NCI-H1048 (cell line): ENCODE measurements around the gene INO80E.
"Not testable (repeated sequence)": the region's sequence is repeated elsewhere in the genome, so short reads cannot be mapped to it uniquely, and the experiment has no call there.

Source experiments
- DNase-seq: peaks from one replicate; lab custom pipeline; 2025; lab: John Stamatoyannopoulos, UW

The INO80E gene

DNA sequence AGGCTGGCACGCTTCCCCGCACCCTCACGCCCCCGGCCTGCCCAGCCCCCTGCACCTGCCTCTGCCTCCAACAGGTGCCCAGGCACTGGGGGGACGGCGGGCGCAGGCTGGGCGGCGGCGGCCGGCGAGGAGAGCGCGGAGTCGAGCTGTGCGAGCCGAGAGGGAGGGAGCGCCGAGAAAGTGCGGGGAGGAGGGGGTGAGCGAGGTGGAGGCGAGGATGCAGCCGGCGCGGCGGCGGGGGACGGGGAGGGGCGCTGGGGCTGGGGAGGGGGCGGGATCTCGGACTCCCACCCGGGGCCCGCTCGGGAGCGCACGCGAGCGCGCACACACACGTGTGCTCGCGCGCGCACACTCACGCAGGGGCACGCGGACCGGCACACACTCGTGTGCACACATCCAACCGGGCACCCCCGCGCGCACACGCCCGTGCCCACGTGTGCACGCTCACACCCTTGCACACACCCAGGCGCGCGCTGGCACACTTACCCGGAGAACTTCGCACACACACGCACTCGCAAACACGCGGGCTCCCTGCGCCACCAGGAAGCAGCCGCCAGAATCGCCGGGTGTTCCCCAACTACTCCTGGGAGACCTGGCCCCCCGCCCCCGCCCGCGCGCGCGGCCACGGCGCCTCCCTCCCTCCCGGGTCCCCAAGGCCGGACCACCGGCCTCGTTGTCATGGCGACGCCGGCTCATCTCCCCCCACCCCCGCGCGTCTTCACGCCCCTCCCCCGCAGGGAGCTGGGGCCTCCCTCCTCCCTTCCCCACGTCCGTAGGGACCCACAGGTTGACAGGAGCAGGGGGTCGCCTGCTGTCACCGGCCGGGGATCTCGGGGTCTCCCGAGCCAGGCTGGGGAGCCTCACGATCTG is 15.0 kb downstream of the INO80E start, which contains the start of gene DOC2A:
TSS of gene DOC2A (minus strand) at position 184 of the 870 bp plus-strand sequence. CDS start 805 bp downstream, outside the sequence.
- no peak for DNase-seq

GRCh38 chr16:30011714-30012504 is 15.9 kb downstream of the INO80E start:
- DNase-seq: no peak

GRCh38 chr16:30012598-30012997 is 16.6 kb downstream of the INO80E start:
- not testable (repeated sequence) for DNase-seq

GRCh38 chr16:30015450-30015849 is 19.4 kb downstream of the INO80E start:
- not testable (repeated sequence) for DNase-seq

DNA sequence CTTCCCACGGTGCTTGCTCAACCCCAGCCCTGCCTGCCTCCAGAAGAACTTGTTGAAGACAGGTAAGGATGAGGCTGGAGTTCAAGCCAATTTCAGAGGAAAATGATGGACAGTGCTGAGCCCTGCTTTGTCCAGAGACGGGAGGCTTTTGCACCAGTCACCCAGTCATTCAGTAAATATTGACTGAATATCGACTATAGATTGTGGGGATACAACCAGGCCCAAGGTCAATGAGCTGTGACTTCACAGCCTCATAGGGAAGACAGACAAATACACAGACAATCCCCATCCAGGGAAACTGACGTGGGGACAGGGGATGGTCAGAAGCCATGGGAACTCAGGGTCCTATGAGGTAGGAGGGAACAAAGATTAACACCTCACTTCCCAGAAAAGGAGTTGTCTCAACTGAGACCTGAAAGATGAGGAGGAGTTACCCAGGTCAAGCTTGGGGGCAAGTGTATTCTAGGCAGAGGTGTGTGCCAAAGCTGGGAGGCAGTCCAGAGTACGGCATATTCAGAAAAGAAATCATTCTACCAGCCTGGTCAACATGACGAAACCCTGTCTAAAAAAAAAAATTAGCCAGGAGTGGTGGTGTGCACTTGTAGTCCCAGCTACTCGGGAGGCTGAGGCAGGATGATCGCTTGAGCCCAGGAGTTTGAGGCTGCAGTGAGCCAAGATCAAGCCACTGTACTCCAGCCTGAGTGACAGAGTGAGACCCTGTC is 20.7 kb downstream of the INO80E start:
- no peak for DNase-seq

DNA sequence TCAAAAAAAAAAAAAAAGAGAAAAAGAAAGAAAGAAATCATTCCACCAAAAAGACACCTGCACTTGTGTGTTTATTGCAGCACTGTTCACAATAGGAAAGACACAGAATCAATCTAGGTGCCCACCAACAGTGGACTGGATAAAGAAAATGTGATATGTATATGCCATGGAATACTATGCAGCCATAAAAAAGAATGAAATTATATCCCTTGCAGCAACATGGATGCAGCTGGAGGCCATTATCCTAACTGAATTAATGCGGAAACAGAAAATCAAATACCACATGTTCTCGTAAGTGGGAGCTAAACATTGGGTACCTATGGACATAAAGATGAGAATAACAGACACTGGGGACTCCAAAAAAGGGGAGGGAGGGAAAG is 21.2 kb downstream of the INO80E start:
- DNase-seq: no peak

DNA sequence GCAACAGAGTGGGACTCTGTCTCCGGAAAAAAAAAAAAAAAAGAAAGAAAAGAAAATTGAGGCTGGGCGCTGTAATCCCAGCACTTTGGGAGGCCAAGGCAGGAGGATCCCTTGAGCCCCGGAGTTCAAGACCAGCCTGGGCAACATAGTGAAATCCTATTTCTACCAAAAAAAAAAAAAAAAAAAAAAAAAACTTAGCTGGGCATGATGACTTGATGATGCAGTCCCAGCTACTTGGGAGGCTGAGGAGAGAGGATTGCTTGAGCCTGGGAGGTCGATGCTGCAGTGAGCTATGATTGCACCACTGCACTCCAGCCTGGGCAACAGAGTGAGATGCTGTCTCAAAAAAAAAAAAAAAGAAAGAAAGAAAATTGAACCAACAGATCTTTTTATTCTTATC is 21.9 kb downstream of the INO80E start:
- not testable (repeated sequence) for DNase-seq

- DNase-seq: no peak
Measured at GRCh38 chr16:30018731-30019158, 22.7 kb downstream of the INO80E start.

- DNase-seq: no peak
Measured at GRCh38 chr16:30022887-30023286, 26.8 kb downstream of the INO80E start, which contains the start of gene C16orf92. C16orf92 (plus strand) TSS chr16:30023198; CDS start chr16:30023341, 143 bp downstream.

DNA sequence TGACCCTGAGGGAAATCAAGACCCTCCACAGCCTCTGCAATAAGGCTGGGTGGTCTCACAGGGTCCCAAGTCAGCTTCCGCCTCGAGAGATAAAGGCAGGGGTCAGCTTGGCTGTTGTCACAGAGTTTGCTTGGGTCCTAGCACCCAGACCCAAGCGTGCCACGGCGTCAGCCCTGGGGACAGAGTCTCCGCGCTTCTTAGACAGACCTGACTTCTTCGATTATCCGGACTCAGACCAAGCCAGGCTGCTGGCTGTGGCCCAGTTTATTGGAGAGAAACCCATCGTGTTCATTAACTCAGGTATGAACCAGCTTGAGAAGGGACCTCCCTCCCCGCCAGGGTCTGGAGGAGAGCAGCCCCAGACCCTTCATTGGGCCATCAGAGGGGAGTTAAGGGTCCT is 27.5 kb downstream of the INO80E start:
- no peak for DNase-seq

DNA sequence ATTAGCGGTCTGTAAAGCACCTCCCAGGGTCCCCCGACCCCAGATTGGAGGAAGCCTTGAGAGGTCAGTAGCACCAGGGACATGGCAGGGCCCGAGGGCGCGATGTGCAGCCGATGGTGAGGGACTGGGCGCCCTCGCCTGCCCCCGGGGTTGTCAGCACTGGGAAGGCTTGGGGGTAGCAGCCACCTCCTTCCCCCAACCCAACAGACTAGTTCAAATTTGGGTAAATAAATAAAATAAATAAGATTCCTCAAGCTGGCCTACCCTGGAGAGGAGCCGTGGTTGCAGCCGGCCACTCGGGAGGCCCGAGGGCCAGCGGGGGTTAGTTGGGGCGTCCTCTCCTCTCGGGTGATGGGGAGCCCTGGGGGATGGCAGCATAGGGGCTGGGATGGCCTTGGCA is 28.4 kb downstream of the INO80E start:
- DNase-seq: no peak

GRCh38 chr16:30025156-30025555 is 29.1 kb downstream of the INO80E start:
- no peak for DNase-seq

DNA sequence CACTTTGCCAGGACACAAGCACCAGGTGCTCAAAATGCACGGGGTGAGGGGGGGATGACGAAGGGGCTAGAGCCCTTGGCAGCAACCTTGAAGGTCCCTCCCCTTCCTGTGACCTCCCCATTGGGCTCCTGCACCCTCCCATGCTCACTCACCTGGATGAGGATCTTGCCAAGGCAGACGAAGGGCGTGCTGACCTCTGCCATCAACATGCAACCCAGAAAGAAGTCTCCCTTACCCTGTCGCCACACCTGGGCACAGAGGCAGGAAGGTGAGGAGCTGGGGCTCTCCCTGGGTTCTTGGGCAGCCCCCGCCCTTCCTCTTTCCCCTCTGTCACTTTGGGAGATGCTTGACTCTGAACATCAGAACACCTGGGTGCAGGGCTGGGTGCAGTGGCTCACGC is 29.5 kb downstream of the INO80E start:
- DNase-seq: no peak

GRCh38 chr16:30026449-30026848 is 30.4 kb downstream of the INO80E start:
- DNase-seq: no peak

- DNase-seq: no peak
Measured at GRCh38 chr16:30027588-30028437, 31.8 kb downstream of the INO80E start.

DNA sequence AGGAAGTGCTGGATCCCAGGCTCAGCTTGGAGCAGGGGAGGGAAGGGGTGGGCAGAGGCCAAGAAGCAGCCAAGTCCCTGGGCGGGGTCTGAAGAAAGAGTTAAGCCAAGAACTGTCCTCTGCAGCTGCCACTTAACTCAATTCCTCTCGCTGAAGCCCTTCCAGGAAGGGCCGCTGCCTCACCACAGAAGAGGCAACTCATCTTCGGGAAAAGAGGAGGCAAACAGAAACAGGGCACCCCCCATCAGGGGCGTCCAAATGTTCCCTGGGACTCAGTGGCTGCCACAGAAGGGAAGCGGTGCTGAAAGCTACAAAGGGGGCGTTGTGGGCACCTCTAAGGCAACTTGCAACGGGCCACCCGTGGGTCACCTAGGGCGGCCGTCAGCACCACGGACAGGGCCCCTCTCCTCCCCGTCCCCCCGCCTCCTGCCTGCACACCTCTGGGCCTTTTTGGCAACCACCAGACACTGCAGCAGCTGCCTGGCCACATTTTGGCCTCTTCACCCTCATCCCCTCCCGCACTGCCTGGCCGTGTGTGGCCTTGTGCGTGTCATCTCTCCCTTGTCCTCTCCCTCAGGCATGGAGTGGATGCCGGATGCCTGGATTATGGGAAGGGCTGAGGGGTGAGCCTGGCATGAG is 32.5 kb downstream of the INO80E start:
- no peak for DNase-seq

- no peak for DNase-seq
Measured at GRCh38 chr16:30030011-30030685, 34.1 kb downstream of the INO80E start.

DNA sequence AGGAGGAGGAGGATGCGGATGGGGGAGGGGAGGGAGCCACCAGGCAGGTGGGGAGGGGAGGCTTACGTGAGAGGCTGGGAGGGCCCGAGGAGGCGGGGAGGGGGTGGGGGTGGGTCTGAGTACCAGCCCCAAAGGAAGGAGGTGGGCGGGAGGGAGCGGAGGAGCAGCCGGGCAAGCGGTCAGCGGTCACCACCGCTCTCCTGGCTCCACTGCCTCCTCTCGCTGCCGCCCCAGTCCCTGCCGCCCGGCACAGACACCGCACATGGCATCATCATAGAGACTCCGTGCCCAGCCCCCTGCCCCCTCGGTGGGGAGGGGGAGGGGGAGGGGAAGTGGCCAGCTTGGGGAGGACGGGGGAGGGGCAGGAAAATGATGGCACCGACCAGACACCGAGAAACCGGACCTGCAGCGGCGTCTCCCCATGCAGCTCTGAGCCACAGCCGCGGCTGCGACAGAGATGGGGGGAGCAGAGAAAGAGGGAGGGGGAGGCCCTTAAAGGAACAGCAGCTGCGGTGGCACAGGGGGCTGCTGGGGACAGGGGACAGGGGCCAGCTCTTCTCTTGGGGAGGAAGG is 34.9 kb downstream of the INO80E start, which contains the start of gene TLCD3B:
TSS of gene TLCD3B (minus strand) at position 431 of the 573 bp plus-strand sequence. CDS start 744 bp downstream, outside the sequence.
- no peak for DNase-seq

GRCh38 chr16:30031477-30031918 is 35.5 kb downstream of the INO80E start:
- no peak for DNase-seq
